ENCODE data around the gene MLST8.

MLST8 gene

DNA sequence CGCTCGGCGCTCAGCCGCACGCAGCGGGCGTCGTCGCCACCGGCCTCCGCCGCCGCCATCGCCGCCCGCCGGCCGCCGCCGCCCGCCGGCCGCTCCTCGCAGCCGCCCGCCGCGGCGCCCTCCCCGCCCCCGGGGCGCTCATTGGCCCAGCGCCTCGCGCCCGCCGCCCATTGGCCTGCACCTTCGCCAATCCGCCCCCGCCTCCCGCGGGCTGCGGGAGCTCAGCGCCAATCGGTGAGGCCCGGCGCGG, 9.4 kb downstream of the MLST8 start, which contains the start of gene PGP:
Gene PGP (minus strand): TSS at position 122 of the 250 bp plus-strand sequence. CDS start 63 bp downstream, at position 59.
- H3K9me2 ChIP-seq (ENCODE audit: low read depth, low read length), result no peaks in the 10 kb centered on the region
- peaks cover 30% of the 10 kb centered on the region for H3K4me1 ChIP-seq (ENCODE audit: insufficient read depth, low read length, severe bottlenecking)
- no peaks in the 10 kb centered on the region for H3K27me3 ChIP-seq (ENCODE audit: insufficient read depth, low read length)
- peaks cover 6% of the 10 kb centered on the region for H3K79me2 ChIP-seq (ENCODE audit: insufficient read depth, low read length)
- peak within 1 kb of the TSS; percentile 100 for H3K4me2 ChIP-seq (ENCODE audit: low read length)
- peak within 1 kb of the TSS; percentile 94 for H3K4me3 ChIP-seq (ENCODE audit: low read depth, low read length, poor library complexity, severe bottlenecking)
- no peaks in the 10 kb centered on the region for H3K9me3 ChIP-seq (ENCODE audit: low read length)
- peak within 1 kb of the TSS; percentile 97 for H3K9ac ChIP-seq (ENCODE audit: low read length)
- peaks cover 6% of the 10 kb centered on the region; the same call in 1 of the 2 replicates for H3F3A ChIP-seq (ENCODE audit: insufficient read depth, low read length)
- H4K20me1 ChIP-seq (ENCODE audit: insufficient read depth, low read length), result no peaks in the 10 kb centered on the region
- H2AFZ ChIP-seq (ENCODE audit: low read length), result no peak within 1 kb of the TSS
- no peak for TF ChIP-seq EZH2 (IDR thresholded peaks at IDR 0.05; ENCODE audit: borderline replicate concordance, low read length)
- TF ChIP-seq, protein P1, sequence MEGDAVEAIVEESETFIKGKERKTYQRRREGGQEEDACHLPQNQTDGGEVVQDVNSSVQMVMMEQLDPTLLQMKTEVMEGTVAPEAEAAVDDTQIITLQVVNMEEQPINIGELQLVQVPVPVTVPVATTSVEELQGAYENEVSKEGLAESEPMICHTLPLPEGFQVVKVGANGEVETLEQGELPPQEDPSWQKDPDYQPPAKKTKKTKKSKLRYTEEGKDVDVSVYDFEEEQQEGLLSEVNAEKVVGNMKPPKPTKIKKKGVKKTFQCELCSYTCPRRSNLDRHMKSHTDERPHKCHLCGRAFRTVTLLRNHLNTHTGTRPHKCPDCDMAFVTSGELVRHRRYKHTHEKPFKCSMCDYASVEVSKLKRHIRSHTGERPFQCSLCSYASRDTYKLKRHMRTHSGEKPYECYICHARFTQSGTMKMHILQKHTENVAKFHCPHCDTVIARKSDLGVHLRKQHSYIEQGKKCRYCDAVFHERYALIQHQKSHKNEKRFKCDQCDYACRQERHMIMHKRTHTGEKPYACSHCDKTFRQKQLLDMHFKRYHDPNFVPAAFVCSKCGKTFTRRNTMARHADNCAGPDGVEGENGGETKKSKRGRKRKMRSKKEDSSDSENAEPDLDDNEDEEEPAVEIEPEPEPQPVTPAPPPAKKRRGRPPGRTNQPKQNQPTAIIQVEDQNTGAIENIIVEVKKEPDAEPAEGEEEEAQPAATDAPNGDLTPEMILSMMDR (IDR thresholded peaks at IDR 0.05; ENCODE audit: low read length), result no peak
- H3K27ac ChIP-seq (ENCODE audit: low read depth, low read length, poor library complexity, severe bottlenecking), result peak within 1 kb of the TSS; percentile 76
- peaks cover 6% of the 10 kb centered on the region; the same call in 1 of the 2 replicates for H3K36me3 ChIP-seq (ENCODE audit: insufficient read depth, low read length)

DNA sequence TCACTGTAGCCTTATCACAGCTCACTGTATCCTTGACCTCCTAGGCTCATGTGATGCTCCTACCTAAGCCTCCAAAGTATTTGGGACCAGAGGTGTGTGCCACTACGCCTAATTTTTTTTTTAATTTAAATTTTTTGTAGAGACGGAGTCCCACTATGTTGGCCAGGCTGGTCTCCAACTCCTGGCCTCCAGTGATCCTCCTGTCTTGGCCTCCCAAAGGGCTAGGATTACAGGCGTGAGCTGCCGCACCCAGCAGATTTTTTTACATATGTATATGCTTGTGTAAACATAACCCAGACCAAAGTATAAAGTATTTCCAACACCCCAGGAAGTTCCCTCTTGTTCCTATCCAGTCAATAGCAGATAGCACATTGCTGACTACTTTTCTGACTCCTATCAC, 11.1 kb downstream of the MLST8 start:
- peaks cover 6% of the 10 kb centered on the region for H3K79me2 ChIP-seq (ENCODE audit: insufficient read depth, low read length)
- H3K9me2 ChIP-seq (ENCODE audit: low read depth, low read length), result no peaks in the 10 kb centered on the region
- H3K4me3 ChIP-seq (ENCODE audit: low read depth, low read length, poor library complexity, severe bottlenecking), result peak overlapping the region; percentile 36
- H3F3A ChIP-seq (ENCODE audit: insufficient read depth, low read length), result peaks cover 6% of the 10 kb centered on the region; the same call in 1 of the 2 replicates
- no peaks in the 10 kb centered on the region for H3K27me3 ChIP-seq (ENCODE audit: insufficient read depth, low read length)
- no peak for TF ChIP-seq EZH2 (IDR thresholded peaks at IDR 0.05; ENCODE audit: borderline replicate concordance, low read length)
- peak overlapping the region; percentile 47 for H3K4me2 ChIP-seq (ENCODE audit: low read length)
- peak overlapping the region; percentile 38; the same call in 1 of the 2 replicates for H3K9ac ChIP-seq (ENCODE audit: low read length)
- H3K9me3 ChIP-seq (ENCODE audit: low read length), result no peaks in the 10 kb centered on the region
- peaks cover 3% of the 10 kb centered on the region; the same call in 1 of the 2 replicates for H3K36me3 ChIP-seq (ENCODE audit: insufficient read depth, low read length)
- peak overlapping the region; percentile 76 for H3K27ac ChIP-seq (ENCODE audit: low read depth, low read length, poor library complexity, severe bottlenecking)
- no peak overlapping the region for H2AFZ ChIP-seq (ENCODE audit: low read length)
- H4K20me1 ChIP-seq (ENCODE audit: insufficient read depth, low read length), result no peaks in the 10 kb centered on the region
- H3K4me1 ChIP-seq (ENCODE audit: insufficient read depth, low read length, severe bottlenecking), result peaks cover 30% of the 10 kb centered on the region

DNA sequence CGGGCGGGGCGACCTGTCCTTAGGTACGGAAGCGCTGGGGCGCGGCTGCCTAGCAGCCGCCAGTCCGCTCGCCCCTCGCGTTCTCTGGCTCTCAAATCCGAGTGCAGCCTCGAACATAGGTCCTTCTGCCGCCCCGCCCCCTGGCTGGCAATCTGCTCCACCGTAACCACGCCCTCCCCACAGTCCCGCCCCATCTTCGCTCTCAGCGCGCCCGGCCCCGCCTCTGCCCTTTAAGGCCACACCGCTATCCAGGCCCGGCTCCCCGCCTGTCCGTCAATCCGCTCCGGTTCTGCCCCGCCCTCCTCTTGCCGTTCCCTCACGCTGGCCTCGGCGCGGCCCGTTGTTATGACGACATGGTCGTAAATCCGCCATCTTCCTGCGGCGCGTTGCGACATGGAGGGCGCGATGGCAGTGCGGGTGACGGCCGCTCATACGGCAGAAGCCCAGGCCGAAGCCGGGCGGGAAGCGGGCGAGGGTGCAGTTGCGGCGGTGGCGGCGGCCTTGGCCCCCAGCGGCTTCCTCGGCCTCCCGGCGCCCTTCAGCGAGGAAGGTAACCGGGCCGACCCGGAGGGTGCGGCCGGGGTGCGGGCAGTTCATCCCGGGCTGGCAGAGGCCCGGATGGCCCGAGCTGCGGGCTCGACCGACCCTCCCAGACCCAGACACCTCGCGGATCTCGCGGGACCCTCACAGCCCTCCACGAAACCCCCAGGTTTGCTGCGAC, 18.1 kb downstream of the MLST8 start, which contains the start of gene E4F1:
Gene E4F1 (plus strand): TSS at position 371 of the 721 bp plus-strand sequence. CDS start 23 bp downstream, at position 394.
- Histone ChIP-seq H3F3A (ENCODE audit: insufficient read depth, low read length) (no peaks in the 10 kb centered on the region), H3K4me1 (ENCODE audit: insufficient read depth, low read length, severe bottlenecking) (peaks cover 21% of the 10 kb centered on the region), H3K9me2 (ENCODE audit: low read depth, low read length) (no peaks in the 10 kb centered on the region), H3K27ac (ENCODE audit: low read depth, low read length, poor library complexity, severe bottlenecking) (peak within 1 kb of the TSS; percentile 73), H3K4me3 (ENCODE audit: low read depth, low read length, poor library complexity, severe bottlenecking) (peak within 1 kb of the TSS; percentile 96), H3K4me2 (ENCODE audit: low read length) (peak within 1 kb of the TSS; percentile 96), H3K36me3 (ENCODE audit: insufficient read depth, low read length) (peaks cover 7% of the 10 kb centered on the region; the same call in 1 of the 2 replicates), H3K27me3 (ENCODE audit: insufficient read depth, low read length) (no peaks in the 10 kb centered on the region), H3K9ac (ENCODE audit: low read length) (peak within 1 kb of the TSS; percentile 93), H2AFZ (ENCODE audit: low read length) (no peak within 1 kb of the TSS), H3K9me3 (ENCODE audit: low read length) (no peaks in the 10 kb centered on the region), H3K79me2 (ENCODE audit: insufficient read depth, low read length) (peaks cover 18% of the 10 kb centered on the region), H4K20me1 (ENCODE audit: insufficient read depth, low read length) (no peaks in the 10 kb centered on the region)
- TF ChIP-seq, protein P1 (IDR thresholded peaks at IDR 0.05; ENCODE audit: low read length), result no peak
- no peak for TF ChIP-seq EZH2 (IDR thresholded peaks at IDR 0.05; ENCODE audit: borderline replicate concordance, low read length)

Data from OCI-LY1 (cell line).